ENCODE results near the gene FRMD4B. TPM values are rescaled to one million over a fixed set of nuclear protein-coding genes. Genes with fewer than 3 reads are reported as not detected.

The FRMD4B gene
- total RNA-seq: 10 to 100 TPM; 27.6 to 37.4 TPM
- long read RNA-seq, partial matches to known transcripts: 3 of 5 reads
- long read RNA-seq, other reads (novel, unspliced or antisense): 2 of 5 reads

GRCh38 chr3:69385723-69386555, at the start of gene FRMD4B:
Gene FRMD4B (minus strand): TSS chr3:69386088. CDS start chr3:69385989, 99 bp downstream.
- DNase-seq (peak; percentile 60 to 73), ATAC-seq (peak; percentile 88)
- intact Hi-C loops (cut with DNase I, micrococcal nuclease): no loop called here

- DNase-seq (no peak), ATAC-seq (no peak)
- intact Hi-C loops (cut with DNase I, micrococcal nuclease): loop anchor here in 1 of 2 donors (10.0 kb wide), 1 partner anchor 241 kb away; no protein-coding TSS in a partner anchor
These were observed 48.1 kb upstream of the FRMD4B start for GRCh38 chr3:69433969-69434325.

- DNase-seq (no peak), ATAC-seq (no peak)
- intact Hi-C loops (cut with DNase I, micrococcal nuclease): loop anchor here in 1 of 2 donors (10.0 kb wide), 1 partner anchor 241 kb away; no protein-coding TSS in a partner anchor
These were observed 47.5 kb upstream of the FRMD4B start for GRCh38 chr3:69433121-69433968.

- intact Hi-C loops (cut with DNase I, micrococcal nuclease): loop anchor here in 1 of 2 donors (10.0 kb wide), 1 partner anchor 274 kb away; no protein-coding TSS in a partner anchor
These were observed 42.9 kb upstream of the FRMD4B start for GRCh38 chr3:69428657-69429255.

GRCh38 chr3:69426967-69427304, 41.0 kb upstream of the FRMD4B start:
- DNase-seq (no peak), ATAC-seq (no peak)
- intact Hi-C loops (cut with DNase I, micrococcal nuclease): loop anchor here in 1 of 2 donors (10.0 kb wide), 1 partner anchor 272 kb away; no protein-coding TSS in a partner anchor

More at GRCh38 chr3:69428657-69429255, 42.9 kb upstream of the FRMD4B start:
- no peak for ATAC-seq
- DNase-seq: no peak

GRCh38 chr3:69426291-69426966, 40.5 kb upstream of the FRMD4B start:
- intact Hi-C loops (cut with DNase I, micrococcal nuclease): loop anchor here in 1 of 2 donors (10.0 kb wide), 1 partner anchor 272 kb away; no protein-coding TSS in a partner anchor
- ATAC-seq: no peak
- DNase-seq: no peak

- no peak for DNase-seq
- intact Hi-C loops (cut with DNase I, micrococcal nuclease): loop anchor here in 1 of 2 donors (10.0 kb wide), 1 partner anchor 270 kb away; no protein-coding TSS in a partner anchor
- ATAC-seq: peak; percentile 78
These were observed 39.4 kb upstream of the FRMD4B start for GRCh38 chr3:69425249-69425648.

- ATAC-seq: no peak
- intact Hi-C loops (cut with DNase I, micrococcal nuclease): loop anchor here in 1 of 2 donors (10.0 kb wide), 1 partner anchor 269 kb away; no protein-coding TSS in a partner anchor
- DNase-seq: no peak
These were observed 37.7 kb upstream of the FRMD4B start for GRCh38 chr3:69423463-69424155.

- intact Hi-C loops (cut with DNase I, micrococcal nuclease): loop anchor here in 1 of 2 donors (10.0 kb wide), 1 partner anchor 268 kb away; no protein-coding TSS in a partner anchor
- ATAC-seq: no peak
These were observed 36.9 kb upstream of the FRMD4B start for GRCh38 chr3:69422751-69423150.

GRCh38 chr3:69420781-69421520, 35.1 kb upstream of the FRMD4B start:
- intact Hi-C loops (cut with DNase I, micrococcal nuclease): loop anchor here in 1 of 2 donors (10.0 kb wide), 1 partner anchor 266 kb away; no protein-coding TSS in a partner anchor
- ATAC-seq: no peak
- no peak for DNase-seq

More at GRCh38 chr3:69422751-69423150, 36.9 kb upstream of the FRMD4B start:
- no peak for DNase-seq

GRCh38 chr3:69419276-69419675, 33.4 kb upstream of the FRMD4B start:
- intact Hi-C loops (cut with DNase I, micrococcal nuclease): no loop called here
- ATAC-seq (no peak), DNase-seq (no peak)

GRCh38 chr3:69417541-69418078, 31.7 kb upstream of the FRMD4B start:
- ATAC-seq (no peak), DNase-seq (no peak)
- intact Hi-C loops (cut with DNase I, micrococcal nuclease): no loop called here

GRCh38 chr3:69413551-69414207, 27.8 kb upstream of the FRMD4B start:
- ATAC-seq: no peak
- intact Hi-C loops (cut with DNase I, micrococcal nuclease): no loop called here
- no peak for DNase-seq

GRCh38 chr3:69411346-69411745, 25.5 kb upstream of the FRMD4B start:
- ATAC-seq: no peak
- no peak for DNase-seq
- intact Hi-C loops (cut with DNase I, micrococcal nuclease): no loop called here

- intact Hi-C loops (cut with DNase I, micrococcal nuclease): no loop called here
- peak; percentile 48 to 80 for DNase-seq
- ATAC-seq: peak; percentile 98
These were observed 24.4 kb upstream of the FRMD4B start for GRCh38 chr3:69410301-69410700.

- intact Hi-C loops (cut with DNase I, micrococcal nuclease): no loop called here
- peak; percentile 42 for ATAC-seq
These were observed 23.9 kb upstream of the FRMD4B start for GRCh38 chr3:69409831-69410230.

More at GRCh38 chr3:69409831-69410230, 23.9 kb upstream of the FRMD4B start:
- DNase-seq: no peak

All from left colon (tissue), 2 donors.